Sigmoid colon (tissue), 7 donors: ENCODE data around the gene RTRAF. TPM values are rescaled to one million over a fixed set of nuclear protein-coding genes. Genes with fewer than 3 reads are reported as not detected.

Source experiments
- DNase-seq: peaks from one replicate; pipeline ENCODE4 v3.0.0-alpha.2; 2019
- H3K27ac ChIP-seq, 4 donors: fragments of 200-600 bp; sonication (generic); one replicate each; pipeline ENCODE4 v1.5.1; 2016 to 2019; ENCODE audit warnings: mild to moderate bottlenecking in 1 of 4
- H3K27me3 ChIP-seq, 3 donors: fragments of 200-600 bp; sonication (generic); one replicate each; pipeline ENCODE4 v1.5.1; 2019; ENCODE audit warnings: mild to moderate bottlenecking in 1 of 3
- H3K36me3 ChIP-seq, 4 donors: fragments of 200-600 bp; sonication (generic); one replicate each; pipeline ENCODE4 v1.5.1; 2016 to 2019
- H3K4me1 ChIP-seq, 4 donors: fragments of 200-600 bp; sonication (generic); one replicate each; pipeline ENCODE4 v1.5.1; 2017 to 2019
- H3K4me3 ChIP-seq, 4 donors: fragments of 200-600 bp; sonication (generic); one replicate each; pipeline ENCODE4 v1.5.1; 2017 to 2019; ENCODE audit warnings: mild to moderate bottlenecking in 2 of 4, moderate library complexity in 1 of 4
- H3K9me3 ChIP-seq, 4 donors: fragments of 200-600 bp in 3 of 4; sonication (generic) in 3 of 4; one replicate each; pipeline versions ENCODE4 v1.5.1 to v1.6.1; 2013 to 2019
- CTCF ChIP-seq, 4 experiments: fragments of 450-650 bp in 3 of 4; fragments of 200-600 bp in 1 of 4; IDR thresholded peaks; one replicate each; pipeline ENCODE4 v1.5.1; 2016 to 2019; ENCODE audit warnings: antibody characterized with exemption in 4 of 4, mild to moderate bottlenecking in 3 of 4, moderate library complexity in 2 of 4
- EP300 ChIP-seq, 4 donors: sonication (generic); formaldehyde crosslinking; IDR thresholded peaks; one replicate each; pipeline ENCODE4 v1.6.1; 2017; ENCODE audit warnings: antibody characterized with exemption in 4 of 4
- POLR2A ChIP-seq, 2 donors: fragments of 450-650 bp; IDR thresholded peaks; one replicate each; pipeline ENCODE4 v1.6.1; 2016; ENCODE audit warnings: antibody characterized with exemption in 2 of 2, mild to moderate bottlenecking in 2 of 2, moderate library complexity in 2 of 2
- POLR2AphosphoS5 ChIP-seq, 4 donors: sonication (generic); formaldehyde crosslinking; IDR thresholded peaks; one replicate each; pipeline ENCODE4 v1.6.1; 2017; ENCODE audit warnings: antibody characterized with exemption in 4 of 4
- WGBS, 2 donors: extraction: QIAGEN DNeasy Blood & Tissue Kit; methylation state at CpG; one replicate each; pipeline ENCODE4 v1.1.7; 2013; 5-methylcytosine and 5-hydroxymethylcytosine counted together
- intact Hi-C: fragments of 100-400 bp; cut with DNase I; formaldehyde crosslinking; loops from one replicate; pipeline ENCODE4 v1.15.1; 2023
- polyA plus RNA-seq, 3 donors: library from polyadenylated mRNA; stranded (reverse); fragments of 200-250 nt; gene quantifications; one replicate each; pipeline ENCODE4 v1.2.3, GENCODE V29; 2013
- total RNA-seq, 4 donors: library from RNA; depleted of rRNA; stranded (reverse); fragments of >200 nt; gene quantifications; one replicate each; pipeline ENCODE4 v1.1.0, GENCODE V29; 2016
- donor health status: healthy with polysubstance abuse.
- donor health status: Bipolar disorder and iron deficiency.
- donor health status: healthy.

The RTRAF gene
- total and polyA plus RNA-seq, 7 donors: 33.5 to 152 (median 76.0) TPM

GRCh38 chr14:51962711-51963110 lies 26.6 kb upstream of the RTRAF start:
- H3K27ac ChIP-seq: peak overlapping the region in 2 of 4 donors; percentile 35 to 47

DNA sequence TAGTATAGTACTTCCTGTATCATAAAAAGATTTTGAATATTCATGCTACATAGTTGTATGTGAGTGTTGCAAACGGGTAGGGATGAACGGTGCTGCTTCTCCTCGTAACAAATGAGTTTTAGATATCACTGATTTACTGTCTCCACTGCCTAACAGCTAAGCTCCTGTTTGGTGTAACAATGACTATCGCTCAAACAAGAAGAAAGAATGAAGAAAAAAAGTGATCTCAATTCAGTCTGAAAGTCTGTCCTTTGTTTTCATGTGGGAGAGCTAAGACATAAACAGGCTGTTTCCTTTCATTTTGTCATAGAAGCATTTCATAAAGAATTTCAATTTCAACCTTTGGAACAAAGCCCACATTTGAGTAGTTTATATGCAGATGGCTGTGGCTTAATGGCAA lies 26.1 kb upstream of the RTRAF start:
- peaks cover 0 to 19% (median 3%) of the 10 kb centered on the region in 4 donors for H3K4me1 ChIP-seq
- H3K36me3 ChIP-seq: peaks cover 0 to 5% (median 0%) of the 10 kb centered on the region in 4 donors
- WGBS, 2 donors: 32 to 36% methylated on average over 4 of the region's 4 CpGs
- intact Hi-C loops: loop anchor here (5.0 kb wide), 1 partner anchor 101 kb away; the partner anchor contains the start of gene GNG2
- peak overlapping the region in 3 of 4 donors; percentile 12 to 47 (median 35) for H3K27ac ChIP-seq
- H3K27me3 ChIP-seq: no peaks in the 10 kb centered on the region
- peak overlapping the region in 3 of 4 donors; percentile 3 to 20 (median 16) for H3K4me3 ChIP-seq
- TF ChIP-seq POLR2AphosphoS5 (IDR thresholded peaks at IDR 0.05) (peak in 2 of 4 donors; percentile 15 to 38), POLR2A (IDR thresholded peaks at IDR 0.05) (no peak), EP300 (IDR thresholded peaks at IDR 0.05) (no peak), CTCF (IDR thresholded peaks at IDR 0.05) (no peak)
- DNase-seq: no peak
- peaks cover 0 to 6% (median 0%) of the 10 kb centered on the region in 4 donors for H3K9me3 ChIP-seq

More at GRCh38 chr14:51962711-51963110, 26.6 kb upstream of the RTRAF start:
- Histone ChIP-seq H3K27me3 (no peaks in the 10 kb centered on the region), H3K4me3 (no peak overlapping the region), H3K9me3 (peaks cover 0 to 10% (median 0%) of the 10 kb centered on the region in 4 donors), H3K4me1 (peaks cover 0 to 19% (median 3%) of the 10 kb centered on the region in 4 donors), H3K36me3 (peaks cover 0 to 5% (median 1%) of the 10 kb centered on the region in 4 donors)
- TF ChIP-seq EP300 (IDR thresholded peaks at IDR 0.05) (no peak), POLR2A (IDR thresholded peaks at IDR 0.05) (no peak), CTCF (IDR thresholded peaks at IDR 0.05) (no peak), POLR2AphosphoS5 (IDR thresholded peaks at IDR 0.05) (no peak)
- DNase-seq: no peak
- intact Hi-C loops: loop anchor here (5.0 kb wide), 1 partner anchor 100 kb away; the partner anchor contains the start of gene GNG2
- 33 to 43% methylated on average over 3 of the region's 3 CpGs for WGBS, 2 donors

DNA sequence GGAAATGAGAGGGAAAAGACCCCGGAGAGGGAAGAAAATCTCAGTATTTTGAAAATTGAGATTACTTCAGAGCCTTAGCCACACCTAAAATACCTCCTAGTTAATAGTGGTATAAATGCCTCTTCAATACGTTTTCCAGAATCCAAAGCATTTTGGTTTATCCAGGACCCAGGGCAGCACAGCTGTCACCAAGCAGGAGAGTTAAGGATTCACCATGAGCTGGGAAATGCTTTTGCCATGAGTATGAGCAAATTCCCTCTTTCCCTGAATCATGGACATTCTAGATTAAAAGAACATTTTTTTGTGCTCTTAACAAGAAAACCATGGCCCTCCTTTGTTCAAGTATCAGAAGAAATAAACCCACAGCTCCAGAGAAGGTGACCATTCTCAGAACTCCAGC lies 21.8 kb upstream of the RTRAF start:
- no peaks in the 10 kb centered on the region for H3K36me3 ChIP-seq
- no peak for DNase-seq
- intact Hi-C loops: no loop called here
- TF ChIP-seq CTCF (IDR thresholded peaks at IDR 0.05) (no peak), POLR2AphosphoS5 (IDR thresholded peaks at IDR 0.05) (no peak), EP300 (IDR thresholded peaks at IDR 0.05) (no peak), POLR2A (IDR thresholded peaks at IDR 0.05) (no peak)
- no peaks in the 10 kb centered on the region for H3K9me3 ChIP-seq
- peaks cover 0 to 20% (median 3%) of the 10 kb centered on the region in 4 donors for H3K4me1 ChIP-seq
- no peak overlapping the region for H3K4me3 ChIP-seq
- H3K27me3 ChIP-seq: no peaks in the 10 kb centered on the region
- no peak overlapping the region for H3K27ac ChIP-seq
- WGBS, 2 donors: 67 to 86% methylated on average over 2 of the region's 2 CpGs

DNA sequence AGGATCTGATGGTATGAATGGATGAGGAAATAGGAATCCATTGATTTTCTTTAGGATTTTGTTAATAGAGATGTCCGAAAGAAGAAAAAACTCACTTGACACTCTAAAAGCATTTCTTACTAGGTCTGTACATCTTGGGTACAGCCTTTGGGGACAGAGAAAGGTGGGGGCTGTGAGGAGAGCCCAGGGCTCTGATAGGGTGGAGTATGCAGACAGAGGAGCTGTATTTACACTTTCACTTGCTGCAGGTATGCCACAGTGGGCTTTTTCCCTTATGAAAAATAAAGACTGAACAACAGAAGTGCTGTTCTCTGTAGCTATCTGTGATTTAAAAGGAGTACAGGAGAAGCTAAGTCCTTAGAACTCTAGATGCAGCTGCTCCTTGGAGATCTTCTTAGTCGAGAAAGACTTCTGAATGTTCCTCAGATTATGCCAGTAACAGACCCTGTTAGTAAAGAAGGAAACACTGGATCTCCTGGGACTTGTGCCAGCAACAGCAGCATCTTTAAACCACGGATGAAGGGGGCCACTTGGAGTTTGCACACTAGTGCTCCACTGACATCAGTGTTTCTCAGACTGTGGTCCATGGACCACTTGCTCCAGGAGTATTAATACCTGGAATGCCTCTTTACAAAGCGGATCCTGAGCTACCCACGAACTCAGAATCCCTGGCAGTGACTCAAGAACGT lies 19.4 kb upstream of the RTRAF start:
- 60 to 61% methylated on average over 6 of the region's 6 CpGs for WGBS, 2 donors
- intact Hi-C loops: no loop called here
- H3K4me1 ChIP-seq: peaks cover 0 to 6% (median 0%) of the 10 kb centered on the region in 4 donors
- DNase-seq: no peak
- no peak overlapping the region for H3K27ac ChIP-seq
- no peaks in the 10 kb centered on the region for H3K9me3 ChIP-seq
- no peaks in the 10 kb centered on the region for H3K36me3 ChIP-seq
- no peak overlapping the region for H3K4me3 ChIP-seq
- H3K27me3 ChIP-seq: no peaks in the 10 kb centered on the region
- no peak for TF ChIP-seq POLR2AphosphoS5 (IDR thresholded peaks at IDR 0.05)
- no peak for TF ChIP-seq CTCF (IDR thresholded peaks at IDR 0.05)
- TF ChIP-seq POLR2A (IDR thresholded peaks at IDR 0.05): no peak
- TF ChIP-seq EP300 (IDR thresholded peaks at IDR 0.05): no peak
